Dermis blood vessel endothelial cell (primary cell): ENCODE measurements around the gene DAPK1. TPM values are rescaled to one million over a fixed set of nuclear protein-coding genes. Genes with fewer than 3 reads are reported as not detected.
A peak's percentile ranks its signal among the peaks of the same experiment; 100 is the strongest.

ENCODE experiments used
- DNase-seq: peaks from one replicate; pipeline ENCODE4 v3.0.0; 2010
- total RNA-seq: library from RNA; depleted of rRNA; stranded (reverse); fragments of >200 nt; gene quantifications from 2 replicates; pipeline ENCODE4 v1.2.3, GENCODE V29; 2014

Gene DAPK1
- total RNA-seq, 1 donor from 2014 or later, result 51.6 TPM

DNA sequence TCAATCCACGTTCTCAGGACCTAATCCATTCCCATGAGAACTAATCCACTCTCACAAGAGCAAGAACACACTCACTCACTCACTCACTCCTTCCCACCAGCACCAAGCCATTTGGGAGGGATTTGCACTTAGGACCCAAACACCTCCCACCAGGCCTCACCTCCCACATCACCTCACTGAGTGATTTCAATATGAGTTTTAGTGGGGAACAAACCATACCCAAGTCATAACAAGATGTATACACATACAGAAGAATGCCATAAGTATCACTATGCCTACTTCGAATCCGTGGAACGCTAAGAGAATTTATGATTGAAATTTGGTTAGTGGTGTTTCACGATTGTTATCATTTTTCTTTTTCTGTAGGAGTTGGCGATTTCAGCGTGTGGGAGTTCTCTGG, 199.0 kb downstream of the DAPK1 start:
- no peak for DNase-seq

DNA sequence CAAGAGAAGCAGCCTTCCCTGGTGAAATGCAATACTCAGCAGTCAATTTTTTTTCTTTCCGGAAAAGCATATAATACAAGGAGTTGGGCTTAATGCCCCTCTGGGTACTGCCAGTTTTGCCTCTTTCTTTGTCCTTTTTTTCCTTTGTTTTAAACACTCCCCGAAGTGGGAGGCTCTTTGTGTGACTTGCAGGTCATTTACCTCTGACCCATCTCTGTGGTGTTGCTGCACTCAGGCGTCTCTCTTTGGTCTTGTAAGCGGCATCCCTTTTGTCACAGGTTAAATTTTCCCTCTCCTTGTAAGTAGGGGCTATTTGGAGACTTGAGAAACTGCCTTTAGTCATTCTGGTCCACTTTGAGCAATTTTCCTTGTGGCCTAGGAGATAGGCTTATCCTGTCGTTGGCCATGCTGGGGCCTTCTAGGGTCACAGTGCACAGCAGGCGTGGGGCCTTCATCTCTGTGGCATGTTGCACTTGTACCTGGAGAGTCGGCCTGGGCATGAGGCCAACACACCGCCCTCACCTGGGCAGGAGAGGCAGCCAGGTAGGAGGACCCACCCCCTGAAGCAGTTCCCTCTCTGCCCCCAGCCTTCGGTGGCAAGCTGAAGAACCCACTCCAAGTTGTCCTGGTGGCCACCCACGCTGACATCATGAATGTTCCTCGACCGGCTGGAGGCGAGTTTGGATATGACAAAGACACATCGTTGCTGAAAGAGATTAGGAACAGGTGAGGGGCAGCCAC, 200.6 kb downstream of the DAPK1 start:
- DNase-seq, result no peak

DNA sequence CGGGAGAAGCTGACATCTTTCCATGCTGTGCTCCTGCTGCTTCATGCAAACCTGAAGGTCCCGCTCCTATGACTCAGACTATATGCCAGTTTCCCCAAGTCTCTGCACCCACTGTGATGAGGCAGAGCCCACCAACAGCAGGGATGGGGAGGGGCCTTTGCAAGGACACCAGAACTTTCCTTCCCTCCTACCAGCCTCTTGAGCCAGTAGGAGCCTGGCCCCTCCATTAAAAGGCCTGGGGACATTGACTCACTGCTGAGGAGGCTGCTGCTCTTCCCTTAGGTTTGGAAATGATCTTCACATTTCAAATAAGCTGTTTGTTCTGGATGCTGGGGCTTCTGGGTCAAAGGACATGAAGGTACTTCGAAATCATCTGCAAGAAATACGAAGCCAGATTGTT, 202.2 kb downstream of the DAPK1 start:
- no peak for DNase-seq

DNA sequence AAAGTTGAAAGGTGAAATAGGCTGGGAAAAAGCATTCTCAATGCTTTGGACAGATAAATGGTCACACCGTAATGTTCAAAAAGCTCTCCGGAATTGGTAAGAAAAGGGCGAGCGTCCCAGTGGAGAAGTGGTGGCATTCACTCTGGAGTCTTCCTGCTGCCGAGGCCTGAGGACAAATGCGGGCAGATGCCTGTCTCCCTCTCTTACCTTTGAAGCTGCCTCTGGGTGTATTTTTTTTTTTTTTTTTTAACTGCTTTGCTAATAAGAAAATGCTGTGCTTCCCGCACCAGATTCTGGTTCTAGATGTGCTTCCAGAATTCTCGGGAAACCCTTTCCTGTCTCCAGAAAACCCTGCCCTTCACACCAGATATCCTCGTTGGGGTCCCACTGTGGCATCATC, 203.8 kb downstream of the DAPK1 start:
- no peak for DNase-seq

DNA sequence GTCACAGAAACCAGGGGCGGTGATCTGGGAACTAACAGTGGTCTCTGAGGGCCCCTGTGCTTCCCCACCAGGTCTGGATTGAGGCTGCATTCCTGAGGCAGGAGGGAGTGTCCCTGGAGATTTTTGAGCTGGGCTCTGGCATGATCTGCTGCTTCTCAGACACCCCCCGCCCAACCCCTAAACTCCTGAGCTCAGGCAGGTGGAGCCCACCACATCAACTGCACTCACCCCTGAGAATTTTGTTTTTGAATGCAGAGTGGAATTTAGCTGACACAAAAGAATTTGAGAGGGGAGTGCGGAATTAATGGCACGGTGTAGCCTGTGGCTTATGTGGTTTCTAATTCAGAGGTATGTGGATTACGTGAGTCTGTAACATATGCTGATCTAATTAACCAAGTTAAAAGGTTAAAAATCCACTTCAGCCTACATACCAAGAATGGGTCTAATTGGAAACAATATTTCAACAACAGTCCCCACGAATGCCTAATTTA, 204.3 kb downstream of the DAPK1 start:
- no peak for DNase-seq

DNA sequence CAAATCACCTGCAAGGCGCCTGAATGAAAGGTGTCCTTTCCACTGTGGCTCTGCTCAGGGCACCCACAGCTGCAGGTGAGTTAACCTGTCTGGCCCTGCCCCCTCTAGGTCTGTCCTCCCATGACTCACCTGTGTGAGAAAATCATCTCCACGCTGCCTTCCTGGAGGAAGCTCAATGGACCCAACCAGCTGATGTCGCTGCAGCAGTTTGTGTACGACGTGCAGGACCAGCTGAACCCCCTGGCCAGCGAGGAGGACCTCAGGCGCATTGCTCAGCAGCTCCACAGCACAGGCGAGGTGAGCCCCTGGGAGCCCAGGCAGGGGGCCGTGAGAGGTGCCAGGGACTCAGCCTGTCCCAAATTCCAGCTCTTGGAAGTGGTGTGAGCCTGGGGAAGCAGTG, 205.3 kb downstream of the DAPK1 start:
- no peak for DNase-seq

DNA sequence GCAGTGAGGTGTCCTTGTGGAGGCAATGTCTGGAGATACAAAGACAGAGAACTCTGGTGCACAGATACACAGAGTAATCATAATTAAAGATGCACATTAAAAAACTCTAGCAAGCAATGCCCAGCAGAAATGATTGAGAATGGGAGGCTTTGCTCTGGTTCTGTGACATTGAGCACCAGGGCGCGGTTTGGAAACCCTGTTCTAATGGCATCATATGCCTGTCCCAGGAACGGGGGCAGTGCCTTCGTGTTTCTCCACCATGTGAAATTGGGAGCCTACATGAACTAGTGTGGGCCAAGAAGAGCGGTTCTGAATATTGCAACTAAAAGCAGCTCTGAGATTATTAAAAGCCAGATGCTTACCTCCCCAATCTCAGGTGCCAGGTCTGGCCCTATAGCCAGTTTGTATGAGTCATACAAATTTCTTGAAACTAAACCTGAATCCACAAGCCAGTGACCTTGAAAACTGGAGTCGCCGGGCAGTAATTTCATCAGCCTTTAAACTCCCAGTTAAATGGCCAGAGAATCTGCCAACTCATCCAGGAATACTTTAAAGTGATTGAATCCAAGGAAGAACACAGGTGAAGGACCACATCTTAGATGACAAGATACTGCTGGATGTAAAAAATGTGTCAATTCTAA, 206.1 kb downstream of the DAPK1 start:
- DNase-seq, result no peak

DNA sequence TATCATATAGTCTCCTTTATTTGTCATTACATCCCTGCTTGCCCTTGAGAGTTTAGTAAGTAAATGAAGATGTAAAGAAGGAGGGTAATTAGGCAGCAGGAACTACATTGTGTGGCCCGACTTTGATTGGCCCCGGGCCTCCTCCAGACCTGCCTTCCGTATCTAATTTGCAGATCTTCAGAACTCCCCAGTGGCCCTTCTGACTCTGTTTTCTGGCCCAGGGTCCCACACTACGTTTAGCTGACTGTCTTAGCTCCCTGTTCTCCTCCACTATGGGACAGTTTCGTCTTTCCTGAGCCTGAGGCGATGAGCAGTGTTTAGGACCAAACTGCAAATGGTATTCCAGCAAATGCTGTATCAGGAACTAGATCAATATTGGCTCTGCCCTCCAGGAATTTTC, 206.7 kb downstream of the DAPK1 start:
- no peak for DNase-seq

DNA sequence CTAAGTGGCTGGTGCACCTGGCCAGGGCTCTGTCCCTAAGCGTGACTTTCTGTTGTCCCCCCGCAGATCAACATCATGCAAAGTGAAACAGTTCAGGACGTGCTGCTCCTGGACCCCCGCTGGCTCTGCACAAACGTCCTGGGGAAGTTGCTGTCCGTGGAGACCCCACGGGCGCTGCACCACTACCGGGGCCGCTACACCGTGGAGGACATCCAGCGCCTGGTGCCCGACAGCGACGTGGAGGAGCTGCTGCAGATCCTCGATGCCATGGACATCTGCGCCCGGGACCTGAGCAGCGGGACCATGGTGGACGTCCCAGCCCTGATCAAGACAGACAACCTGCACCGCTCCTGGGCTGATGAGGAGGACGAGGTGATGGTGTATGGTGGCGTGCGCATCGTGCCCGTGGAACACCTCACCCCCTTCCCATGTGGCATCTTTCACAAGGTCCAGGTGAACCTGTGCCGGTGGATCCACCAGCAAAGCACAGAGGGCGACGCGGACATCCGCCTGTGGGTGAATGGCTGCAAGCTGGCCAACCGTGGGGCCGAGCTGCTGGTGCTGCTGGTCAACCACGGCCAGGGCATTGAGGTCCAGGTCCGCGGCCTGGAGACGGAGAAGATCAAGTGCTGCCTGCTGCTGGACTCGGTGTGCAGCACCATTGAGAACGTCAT, 208.5 kb downstream of the DAPK1 start:
- DNase-seq, result no peak

DNA sequence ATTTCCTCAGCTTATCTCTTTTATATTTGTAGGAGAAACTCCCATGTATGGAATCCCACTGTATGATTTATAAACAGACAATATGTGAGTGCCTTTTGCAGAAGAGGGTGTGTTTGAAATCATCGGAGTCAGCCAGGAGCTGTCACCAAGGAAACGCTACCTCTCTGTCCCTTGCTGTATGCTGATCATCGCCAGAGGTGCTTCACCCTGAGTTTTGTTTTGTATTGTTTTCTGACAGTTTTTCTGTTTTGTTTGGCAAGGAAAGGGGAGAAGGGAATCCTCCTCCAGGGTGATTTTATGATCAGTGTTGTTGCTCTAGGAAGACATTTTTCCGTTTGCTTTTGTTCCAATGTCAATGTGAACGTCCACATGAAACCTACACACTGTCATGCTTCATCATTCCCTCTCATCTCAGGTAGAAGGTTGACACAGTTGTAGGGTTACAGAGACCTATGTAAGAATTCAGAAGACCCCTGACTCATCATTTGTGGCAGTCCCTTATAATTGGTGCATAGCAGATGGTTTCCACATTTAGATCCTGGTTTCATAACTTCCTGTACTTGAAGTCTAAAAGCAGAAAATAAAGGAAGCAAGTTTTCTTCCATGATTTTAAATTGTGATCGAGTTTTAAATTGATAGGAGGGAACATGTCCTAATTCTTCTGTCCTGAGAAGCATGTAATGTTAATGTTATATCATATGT, 210.3 kb downstream of the DAPK1 start:
- DNase-seq, result no peak

DNA sequence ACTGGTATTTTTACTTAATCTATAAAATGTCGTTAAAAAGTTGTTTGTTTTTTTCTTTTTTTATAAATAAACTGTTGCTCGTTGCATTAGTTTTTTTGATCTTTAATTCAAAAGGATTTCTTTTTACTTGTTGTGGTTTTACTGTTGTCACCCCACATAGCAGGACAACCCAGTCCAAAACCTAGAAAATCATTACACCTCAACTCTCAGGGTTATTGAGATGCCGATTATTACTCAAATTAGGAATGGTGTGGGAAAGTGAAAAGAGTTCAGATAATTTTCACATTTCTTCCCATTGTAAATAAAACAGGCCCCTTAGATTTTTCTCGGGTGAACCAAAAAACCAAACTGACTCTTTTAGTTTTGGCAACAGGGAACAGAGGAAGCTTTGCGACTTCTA, 210.9 kb downstream of the DAPK1 start:
- DNase-seq, result no peak

DNA sequence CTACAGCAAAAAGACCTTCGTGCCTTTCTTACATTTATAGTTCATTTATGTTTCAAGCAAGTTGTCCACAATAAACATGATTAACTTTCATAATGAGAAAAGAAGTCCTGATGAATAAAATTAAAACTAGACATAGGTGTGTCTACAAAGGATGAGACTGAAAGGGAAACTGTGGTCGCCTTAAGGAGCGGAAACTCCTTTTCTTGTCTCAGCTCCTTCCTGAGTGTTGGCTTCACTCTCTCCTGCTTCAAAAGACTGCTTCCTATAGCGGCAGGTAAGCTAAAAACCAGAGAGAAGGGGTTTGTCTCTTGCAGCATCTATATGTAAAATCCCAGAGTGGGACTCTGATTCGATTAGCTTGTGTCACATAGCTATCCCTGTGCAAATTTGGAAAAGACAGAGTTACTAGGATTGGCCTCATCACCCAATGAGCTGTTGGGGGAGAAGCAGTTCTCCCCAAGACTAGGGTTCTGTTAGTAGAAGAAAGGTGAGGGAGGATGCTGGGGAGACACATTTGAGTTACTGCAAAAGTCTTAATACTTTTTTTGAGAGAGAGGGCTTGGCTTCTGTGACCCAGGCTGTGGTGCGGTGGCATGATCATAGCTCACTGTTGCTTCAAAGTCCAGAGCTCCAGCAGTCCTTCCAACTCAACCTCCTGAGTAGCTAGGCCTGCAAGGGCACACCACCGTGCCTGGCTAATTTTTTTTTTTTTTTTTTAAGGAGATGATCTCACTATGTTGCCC, 211.5 kb downstream of the DAPK1 start:
- no peak for DNase-seq

DNA sequence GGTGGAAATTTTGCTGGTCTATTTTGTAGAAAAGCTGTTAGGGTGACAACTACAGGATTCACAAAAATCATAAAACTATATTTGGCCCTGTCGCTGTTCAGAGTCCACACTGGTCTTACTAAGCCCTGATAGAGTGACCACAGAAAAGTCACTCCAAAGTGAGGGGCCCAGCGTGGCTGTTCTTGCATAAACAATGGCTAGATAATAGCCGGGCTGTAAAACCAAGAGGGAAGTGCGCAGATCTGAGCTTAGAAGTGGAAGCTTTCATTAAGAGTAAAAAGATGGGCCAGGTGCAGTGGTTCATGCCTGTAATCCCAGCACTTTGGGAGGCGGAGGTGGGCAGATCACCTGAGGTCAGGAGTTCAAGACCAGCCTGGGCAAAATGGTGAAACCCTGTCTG, 212.8 kb downstream of the DAPK1 start:
- no peak for DNase-seq

DNA sequence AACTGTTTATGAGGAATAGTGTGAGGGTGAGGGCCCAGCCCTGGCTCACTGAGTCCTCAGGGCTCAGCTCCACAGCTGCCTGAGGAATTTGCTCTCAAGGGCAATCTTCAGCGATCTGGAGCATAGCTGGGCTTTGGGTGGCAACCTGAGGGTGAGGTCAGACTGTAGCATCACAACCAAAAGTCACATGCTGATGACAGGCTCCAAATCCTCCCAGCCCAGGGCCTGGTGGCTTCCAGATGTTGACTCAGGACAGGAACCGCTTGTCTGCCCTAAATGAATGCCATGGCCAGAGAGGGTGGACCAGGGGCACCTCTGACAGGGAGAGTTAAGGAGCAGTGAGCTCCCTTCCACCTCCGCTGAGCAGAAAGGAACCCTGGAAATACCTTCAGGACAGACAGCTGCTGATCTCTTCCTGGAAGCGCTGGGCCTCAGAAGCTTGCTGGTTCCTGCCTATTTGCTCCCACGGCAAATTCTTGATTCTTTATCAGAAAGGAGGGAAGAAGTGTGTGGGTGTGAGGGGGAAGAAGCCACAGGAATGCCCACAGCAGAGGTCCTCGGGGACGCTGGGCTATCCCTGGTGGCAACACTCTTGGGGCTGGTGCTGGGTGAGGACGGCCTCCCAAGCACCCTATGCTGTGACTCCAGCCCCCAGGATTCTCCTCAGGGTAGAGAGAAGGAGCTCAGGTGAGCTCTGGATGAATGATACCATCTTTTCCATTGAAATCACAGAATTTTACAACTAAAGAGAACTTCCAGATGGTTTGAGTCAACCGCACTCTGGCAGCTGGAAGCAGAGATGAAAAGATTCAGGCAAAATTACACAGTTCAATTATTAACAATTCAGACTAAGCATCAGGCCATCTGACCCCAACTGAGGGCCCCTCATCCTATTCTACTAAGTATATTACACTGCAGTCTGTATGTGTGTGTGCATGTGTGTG, 214.5 kb downstream of the DAPK1 start:
- peak; percentile 19 for DNase-seq

DNA sequence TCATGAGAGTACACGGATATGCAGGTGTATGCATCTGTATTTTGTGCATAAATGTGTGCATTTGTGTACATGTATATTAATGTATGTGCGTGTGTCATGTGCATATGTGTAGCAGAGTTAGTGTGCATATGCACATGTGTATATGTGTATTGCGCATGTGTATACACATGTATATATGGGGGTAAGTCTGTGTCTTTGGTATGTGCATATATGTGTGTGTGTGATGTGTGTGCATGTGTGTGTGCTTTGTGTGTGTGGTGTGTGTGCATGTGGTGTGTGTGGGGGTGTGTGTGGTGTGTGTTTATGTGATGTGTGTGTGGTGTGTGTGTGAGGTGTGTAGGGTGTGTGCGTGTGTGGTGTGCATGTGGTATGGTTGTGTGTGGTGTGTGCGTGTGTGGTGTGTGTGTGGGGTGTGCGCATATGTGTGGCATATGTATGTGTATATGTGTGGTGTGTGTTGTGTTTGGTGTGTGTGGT, 215.2 kb downstream of the DAPK1 start:
- DNase-seq, result no peak

DNA sequence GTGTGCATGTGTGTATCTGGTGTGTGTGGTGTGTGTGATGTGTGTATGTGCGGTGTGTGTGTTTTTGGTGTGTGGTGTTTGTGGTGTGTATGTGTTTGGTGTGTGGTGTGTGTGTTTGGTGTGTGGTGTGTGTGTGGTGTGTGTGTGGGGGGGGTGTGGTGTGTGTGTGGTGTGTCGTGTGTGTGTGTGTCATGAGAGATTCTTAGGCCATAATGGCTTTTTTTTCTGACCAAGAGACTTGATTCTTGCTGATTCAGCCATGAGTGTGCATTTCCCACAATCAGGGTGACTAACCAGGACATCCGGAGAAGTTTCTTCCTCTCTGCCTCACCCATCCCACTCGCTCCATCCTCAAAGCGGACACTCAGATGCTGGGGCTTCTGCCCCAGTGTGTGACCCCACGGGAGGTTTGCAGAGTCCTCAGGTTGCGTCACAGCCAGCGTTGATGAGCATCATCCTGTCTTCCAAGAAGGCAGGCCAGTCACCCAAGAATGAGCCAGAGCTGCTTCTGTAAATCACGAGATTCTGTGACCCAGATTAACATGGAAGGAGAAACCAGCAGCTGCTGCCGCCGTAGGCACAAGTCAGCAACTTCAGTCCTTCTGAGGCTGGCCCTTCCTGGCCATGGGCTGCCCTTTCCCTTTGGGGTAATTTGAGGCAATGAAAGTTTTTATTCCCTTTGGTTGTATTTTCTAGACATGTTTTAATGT, 215.8 kb downstream of the DAPK1 start:
- DNase-seq, result peak; percentile 86

DNA sequence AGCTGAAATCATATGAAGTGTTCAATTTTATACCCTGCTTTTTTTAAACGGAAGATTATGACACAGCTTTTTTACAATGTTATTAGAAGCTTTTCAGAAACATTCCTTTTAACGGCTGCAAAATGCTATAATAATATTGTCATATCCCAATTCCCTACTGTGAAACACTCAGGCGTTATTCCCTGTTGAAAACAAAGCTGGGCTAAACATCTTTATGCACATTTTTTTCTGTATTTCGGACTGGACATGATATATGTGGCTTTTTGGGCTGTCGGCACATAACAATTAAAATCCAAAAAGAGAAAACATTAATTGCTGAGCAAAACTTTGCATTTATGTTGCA, 216.3 kb downstream of the DAPK1 start:
- DNase-seq, result no peak

DNA sequence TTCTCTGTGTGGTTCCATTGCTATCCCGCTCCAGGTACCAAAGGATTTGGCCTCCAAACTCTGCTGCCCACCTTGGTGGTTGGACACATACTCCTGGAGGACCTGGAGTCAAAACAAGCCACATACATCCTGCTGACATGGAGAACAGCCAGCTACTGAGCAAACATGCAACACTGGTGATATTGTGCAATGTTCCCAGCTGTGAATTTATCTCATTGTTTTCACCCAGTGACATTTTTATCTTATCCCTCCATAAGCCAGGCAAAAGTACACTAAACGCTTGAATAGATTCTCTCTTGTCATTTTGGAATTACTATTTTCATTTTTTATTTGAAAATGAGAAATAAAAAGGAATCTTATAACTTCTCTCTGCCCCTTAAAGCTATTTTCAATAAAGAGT, 217.2 kb downstream of the DAPK1 start:
- peak; percentile 33 for DNase-seq

DNA sequence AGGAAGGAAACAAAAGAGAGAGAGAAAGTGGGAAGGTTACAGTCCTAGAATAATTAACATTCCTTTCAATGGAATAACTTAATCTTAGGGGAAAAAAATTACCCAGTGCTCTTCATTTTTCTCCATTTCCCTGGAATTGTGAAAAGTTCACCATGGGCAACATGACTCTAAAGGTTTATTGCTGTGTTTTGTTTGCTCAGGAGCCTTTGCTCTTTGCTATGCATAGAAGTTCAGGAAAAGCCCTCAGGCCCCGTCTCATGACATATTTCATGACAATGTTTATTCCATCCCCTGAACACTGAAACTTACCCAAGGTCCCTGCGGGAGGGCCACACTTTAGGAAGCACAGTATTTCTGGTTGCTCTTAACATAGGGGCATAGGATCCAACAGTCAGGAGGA, 218.5 kb downstream of the DAPK1 start:
- DNase-seq, result no peak

DNA sequence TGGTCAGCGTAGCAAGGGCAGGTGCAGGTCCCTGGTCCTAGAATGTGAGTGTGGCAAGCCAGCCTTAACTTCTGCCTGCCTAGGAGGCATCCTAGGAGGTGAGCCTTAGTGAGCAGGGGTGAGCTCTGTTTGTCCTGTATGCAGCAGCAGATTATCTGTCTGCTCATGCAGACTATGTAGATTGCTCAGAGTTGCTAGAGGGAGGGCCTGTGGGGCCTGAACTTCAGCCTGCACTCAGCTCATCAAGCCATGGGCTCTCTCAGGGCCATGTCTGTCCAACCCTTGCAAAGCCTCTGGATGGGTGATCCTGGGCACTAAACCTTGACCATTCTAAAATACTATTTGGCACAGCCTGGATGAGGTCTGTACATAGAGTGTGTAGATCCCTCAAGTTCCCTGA, 219.8 kb downstream of the DAPK1 start:
- no peak for DNase-seq

DNA sequence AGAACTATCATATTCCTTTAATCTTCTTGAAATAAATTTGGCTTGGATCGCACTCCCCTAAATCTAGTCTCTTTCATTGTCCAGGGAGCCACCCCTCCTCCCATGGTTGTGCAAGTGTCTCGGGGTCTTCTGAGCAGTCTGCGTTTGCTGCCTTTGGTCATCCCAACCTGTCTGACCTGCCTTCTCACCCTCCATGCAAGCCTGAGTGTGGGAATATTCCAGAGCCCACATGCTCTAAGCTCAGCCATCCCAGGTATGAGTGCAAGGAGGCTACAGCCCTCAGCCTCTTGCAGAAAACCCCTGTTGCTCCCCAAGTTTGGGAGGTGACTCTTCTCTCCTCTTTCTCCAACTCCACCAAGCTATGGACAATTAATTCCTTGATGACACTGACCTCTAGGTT, 220.6 kb downstream of the DAPK1 start:
- DNase-seq, result no peak
